GM23338 (cell line): Measurements from ENCODE around the gene SOX2. TPM values are rescaled to one million over a fixed set of nuclear protein-coding genes. Genes with fewer than 3 reads are reported as not detected.

Experiments
- CTCF ChIP-seq, 2 experiments: fragments of 200-600 bp in 1 of 2; sonication (generic) in 1 of 2; conservative IDR thresholded peaks; 2 replicates each; pipeline versions ENCODE4 v1.5.1 to v1.6.1; 2016 to 2017; ENCODE audit warnings: antibody characterized with exemption in 2 of 2, low read depth in 2 of 2, mild to moderate bottlenecking in 2 of 2, moderate library complexity in 1 of 2
- ETS1 ChIP-seq: IDR thresholded peaks from 2 replicates; pipeline ENCODE4 v1.6.1; 2016; ENCODE audit warnings: antibody characterized with exemption
- EZH2 ChIP-seq: fragments of 200-600 bp; sonication (generic); IDR thresholded peaks from one replicate; pipeline ENCODE4 v1.8.0; 2017; ENCODE audit warnings: antibody characterized with exemption, mild to moderate bottlenecking, low read depth; ENCODE audit not compliant: unreplicated experiment
- NANOG ChIP-seq: IDR thresholded peaks from 2 replicates; pipeline ENCODE4 v1.6.1; 2016; ENCODE audit warnings: antibody characterized with exemption, borderline replicate concordance
- REST ChIP-seq: IDR thresholded peaks from one replicate; pipeline ENCODE4 v1.6.1; 2018; ENCODE audit warnings: antibody characterized with exemption; ENCODE audit not compliant: unreplicated experiment
- ZNF114 ChIP-seq: fragments of 250-450 bp; sonication (Bioruptor Pico); IDR thresholded peaks from 2 replicates; pipeline ENCODE4 v1.5.0; 2020; ENCODE audit warnings: mild to moderate bottlenecking, moderate library complexity
- ZNF462 ChIP-seq: fragments of 250-450 bp; sonication (Bioruptor Pico); IDR thresholded peaks from 2 replicates; pipeline ENCODE4 v1.5.0; 2020; ENCODE audit warnings: mild to moderate bottlenecking, moderate library complexity
- polyA plus RNA-seq: library from polyadenylated mRNA; unstranded; fragments of >200 nt; fragmentation: Nextera tagmentation; extraction: Ambion mirVana; gene quantifications from 2 replicates; pipeline ENCODE4 v1.2.1, GENCODE V29; 2016
- total RNA-seq: library from RNA; depleted of rRNA; stranded (reverse); fragments of >200 nt; shearing (Covaris generic); gene quantifications from 2 replicates; pipeline ENCODE4 v1.2.3, GENCODE V29; 2014

Gene SOX2
- total and polyA plus RNA-seq, 2 experiments from 2014 or later, result 105 to 228 TPM

GRCh38 chr3:181729341-181729869 lies 17.7 kb downstream of the SOX2 start (continued):
- TF ChIP-seq ZNF462 (CRISPR knock-in tag) (no peak), NANOG (no peak), REST (no peak), EZH2 (no peak), ZNF114 (no peak), ETS1 (no peak), CTCF (conservative IDR thresholded peaks at IDR 0.05; ENCODE audit: low read depth in 2 of 2) (no peak)
